Panc1 (cell line): ENCODE measurements around the gene TUBB2B.

Experiments used
- CTCF ChIP-seq: fragments of 450-650 bp; IDR thresholded peaks from 2 replicates; pipeline ENCODE4 v1.5.1; 2017; ENCODE audit warnings: mild to moderate bottlenecking
- POLR2AphosphoS5 ChIP-seq: IDR thresholded peaks from 2 replicates; pipeline ENCODE4 v1.6.1; 2012; ENCODE audit warnings: mild to moderate bottlenecking, low read depth, low read length, moderate library complexity
- REST ChIP-seq, 2 experiments: IDR thresholded peaks; 2 replicates each; pipeline ENCODE4 v1.6.1; 2011 to 2012; ENCODE audit warnings: low read depth in 2 of 2, control low read depth in 1 of 2, low read length in 1 of 2, mild to moderate bottlenecking in 1 of 2, moderate library complexity in 1 of 2; ENCODE audit not compliant: insufficient read depth in 1 of 2
- SIN3A ChIP-seq: IDR thresholded peaks from 2 replicates; pipeline ENCODE4 v1.6.1; 2012; ENCODE audit warnings: low read depth, mild to moderate bottlenecking, low read length, moderate library complexity, borderline replicate concordance; ENCODE audit not compliant: insufficient read depth
- TCF7L2 ChIP-seq: IDR thresholded peaks from 2 replicates; pipeline ENCODE4 v1.6.1; 2011; ENCODE audit warnings: mild to moderate bottlenecking, low read depth, low read length, inconsistent platforms

- TF ChIP-seq CTCF (no peak), REST (IDR thresholded peaks at IDR 0.05; ENCODE audit: insufficient read depth in 1 of 2, low read depth in 2 of 2, low read length in 1 of 2) (no peak), TCF7L2 (no peak), SIN3A (no peak), POLR2AphosphoS5 (no peak)
Observed at GRCh38 chr6:3273707-3274521, 46.5 kb upstream of the TUBB2B start.
